Central memory CD8-positive, alpha-beta T cell (primary cell): Measurements from ENCODE around the gene OSBPL1A.

Experiments
- ATAC-seq: fragments of 150-1000 bp; cut with Tn5 transposase; replicated peaks from 2 replicates; pipeline ENCODE4 v1.10.0; 2022; ENCODE audit warnings: mild to moderate bottlenecking, moderate FRiP score, moderate number of reproducible peaks; ENCODE audit not compliant: poor library complexity, severe bottlenecking; ENCODE audit errors: extremely low read depth
- DNase-seq, 2 donors: peaks; one replicate each; pipeline ENCODE4 v3.0.0; 2021; ENCODE audit warnings: low spot score in 2 of 2
- H3K27ac Mint-ChIP-seq: one replicate; pipeline ENCODE4 v1.8.0; 2022; ENCODE audit warnings: low read depth, mild to moderate bottlenecking, moderate library complexity, mixed read lengths
- H3K27me3 Mint-ChIP-seq: one replicate; pipeline ENCODE4 v1.8.0; 2022; ENCODE audit warnings: mixed read lengths
- H3K36me3 Mint-ChIP-seq: one replicate; pipeline ENCODE4 v1.8.0; 2022; ENCODE audit warnings: mild to moderate bottlenecking, moderate library complexity, mixed read lengths; ENCODE audit not compliant: insufficient read depth
- H3K4me1 Mint-ChIP-seq: one replicate; pipeline ENCODE4 v1.8.0; 2022; ENCODE audit warnings: mixed read lengths
- H3K4me3 Mint-ChIP-seq: one replicate; pipeline ENCODE4 v1.8.0; 2022; ENCODE audit warnings: mild to moderate bottlenecking, moderate library complexity, mixed read lengths
- H3K9me3 Mint-ChIP-seq: one replicate; pipeline ENCODE4 v1.8.0; 2022; ENCODE audit warnings: mixed read lengths

Gene OSBPL1A

DNA sequence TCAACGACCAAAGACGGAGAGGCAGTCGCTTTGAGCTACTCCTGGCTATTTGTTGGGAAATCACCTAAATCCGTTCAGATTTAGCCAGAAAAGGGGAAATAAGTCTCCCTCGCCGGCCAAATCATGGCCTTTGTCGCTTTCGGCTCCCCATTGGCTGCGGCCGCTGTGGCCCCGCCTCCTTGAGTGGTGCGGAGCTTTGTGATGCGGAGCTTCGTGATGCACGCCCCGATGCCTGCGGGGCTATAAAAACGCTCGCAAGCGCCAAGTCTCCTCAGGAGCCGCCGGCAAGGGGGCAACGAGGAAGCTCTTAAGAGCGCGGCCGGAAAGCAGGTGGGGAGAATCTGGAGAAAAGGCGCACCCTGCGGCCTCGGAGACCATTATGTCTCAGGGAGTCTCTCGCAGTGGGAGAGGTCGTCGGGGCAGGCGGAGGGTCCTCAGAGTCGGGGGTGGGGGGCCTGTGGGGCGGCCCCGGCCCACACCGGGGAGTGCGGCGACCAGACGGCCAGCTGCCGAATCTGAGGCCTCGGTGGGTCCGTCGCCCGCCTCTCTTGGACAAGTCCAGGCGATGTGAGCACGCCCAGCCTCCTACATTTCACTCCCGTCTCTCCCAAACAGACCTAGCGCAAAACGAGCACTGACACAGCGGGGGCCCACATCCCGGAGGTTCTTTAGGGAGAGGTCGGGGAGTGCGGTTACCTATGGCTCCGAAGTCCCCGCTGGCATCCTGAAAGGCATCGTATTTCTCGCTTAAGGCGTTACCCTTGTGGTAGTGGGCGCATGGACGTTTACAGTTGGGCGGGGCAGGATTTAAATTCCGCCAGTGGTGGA is 258.6 kb downstream of the OSBPL1A start, which contains the start of gene CABYR:
Gene CABYR (plus strand): TSS at position 274 of the 828 bp plus-strand sequence. CDS start 4,053 bp downstream, outside the sequence.
- peak within 1 kb of the TSS; percentile 93 for H3K27ac Mint-ChIP-seq
- DNase-seq (peak; percentile 42 to 58), ATAC-seq (peak; percentile 95)
- H3K27me3 Mint-ChIP-seq: peaks cover 17% of the 10 kb centered on the region
- H3K36me3 Mint-ChIP-seq: peaks cover 20% of the 10 kb centered on the region
- peaks cover 27% of the 10 kb centered on the region for H3K4me1 Mint-ChIP-seq
- H3K9me3 Mint-ChIP-seq: no peaks in the 10 kb centered on the region
- H3K4me3 Mint-ChIP-seq: peak within 1 kb of the TSS; percentile 88

DNA sequence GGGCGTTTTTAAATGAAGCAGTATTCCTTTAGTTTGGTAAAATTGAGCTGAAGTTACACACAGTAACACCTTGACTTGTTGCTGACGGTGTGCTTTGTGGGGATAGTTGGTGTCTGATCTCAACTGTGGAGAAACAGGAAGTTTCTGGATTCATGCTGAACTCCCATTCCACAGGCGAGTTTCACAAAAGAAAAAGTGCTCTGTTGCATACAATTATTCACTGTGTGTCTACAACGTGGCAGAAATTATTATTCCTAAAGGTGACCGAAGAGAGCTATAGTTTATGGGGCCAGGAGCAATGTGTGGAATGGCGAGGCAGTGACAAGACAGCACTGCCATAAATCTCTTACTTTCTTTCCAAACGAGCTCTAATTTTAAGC is 259.2 kb downstream of the OSBPL1A start:
- Mint-ChIP-seq H3K27me3 (peaks cover 12% of the 10 kb centered on the region), H3K4me3 (peak overlapping the region; percentile 88), H3K4me1 (peaks cover 27% of the 10 kb centered on the region), H3K27ac (peak overlapping the region; percentile 93), H3K36me3 (peaks cover 24% of the 10 kb centered on the region), H3K9me3 (no peaks in the 10 kb centered on the region)
- ATAC-seq (peak; percentile 7), DNase-seq (no peak)

DNA sequence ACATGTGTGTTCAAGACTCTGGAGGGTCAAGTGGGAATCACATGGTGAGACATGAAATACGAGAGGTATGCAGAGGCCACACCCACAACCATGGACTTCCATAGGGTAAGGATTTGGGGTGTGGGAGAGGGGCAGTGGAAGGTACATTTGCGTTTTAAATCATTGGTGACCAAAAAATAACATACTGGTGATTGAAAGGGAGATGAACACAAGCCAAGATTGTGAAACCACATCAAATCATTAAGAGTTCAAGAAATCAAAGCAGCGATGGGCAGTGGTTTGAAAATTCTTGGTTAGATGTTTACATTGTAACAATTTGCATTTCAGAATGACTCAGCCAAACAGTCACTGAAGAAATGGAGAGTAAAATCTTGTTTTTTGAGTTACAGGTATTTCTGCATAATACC is 260.7 kb downstream of the OSBPL1A start:
- Mint-ChIP-seq H3K9me3 (no peaks in the 10 kb centered on the region), H3K36me3 (peaks cover 35% of the 10 kb centered on the region), H3K4me3 (peak overlapping the region; percentile 42), H3K27ac (peak overlapping the region; percentile 75), H3K27me3 (peaks cover 12% of the 10 kb centered on the region), H3K4me1 (peaks cover 27% of the 10 kb centered on the region)
- ATAC-seq: no peak
- DNase-seq: no peak

DNA sequence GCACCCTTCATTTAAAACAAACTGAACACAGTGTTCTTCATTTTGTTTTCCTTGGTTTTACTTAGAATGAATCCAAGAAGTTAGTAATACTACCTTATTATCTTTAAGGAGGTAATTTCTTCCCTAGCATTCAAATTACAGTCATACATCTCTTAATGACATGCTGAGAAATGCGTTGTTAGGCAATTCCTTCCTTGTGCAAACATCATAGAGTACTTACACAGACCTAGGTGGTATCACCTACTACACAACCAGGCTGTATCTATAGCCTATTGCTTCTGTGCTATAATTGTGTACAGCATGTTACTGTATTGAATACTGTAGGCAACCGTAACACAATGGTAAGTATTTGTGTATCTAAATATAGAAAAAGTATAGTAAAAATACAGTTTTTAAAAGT is 267.1 kb downstream of the OSBPL1A start:
- Mint-ChIP-seq H3K4me3 (no peak overlapping the region), H3K4me1 (peaks cover 5% of the 10 kb centered on the region), H3K27me3 (no peaks in the 10 kb centered on the region), H3K27ac (no peak overlapping the region), H3K36me3 (peaks cover 76% of the 10 kb centered on the region), H3K9me3 (no peaks in the 10 kb centered on the region)
- DNase-seq (no peak), ATAC-seq (no peak)

DNA sequence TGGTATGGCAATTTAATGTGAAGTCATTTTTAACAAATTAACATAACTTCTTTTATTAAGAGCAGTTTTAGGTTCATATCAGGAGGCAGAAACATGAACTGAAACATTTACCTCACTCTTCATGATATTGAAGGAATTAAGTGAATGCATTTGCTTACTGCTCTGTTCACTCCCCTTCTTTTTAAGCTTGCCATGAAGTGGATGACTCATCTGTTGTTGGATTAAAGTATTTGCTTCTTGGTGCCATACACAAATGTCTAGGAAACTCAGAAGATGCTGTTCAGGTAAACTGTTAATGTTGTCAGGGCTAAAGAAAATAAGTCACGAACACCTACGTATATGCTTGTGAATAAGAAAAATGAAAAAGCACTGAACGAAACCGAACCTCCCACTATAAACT is 268.9 kb downstream of the OSBPL1A start:
- no peak for ATAC-seq
- H3K36me3 Mint-ChIP-seq: peaks cover 77% of the 10 kb centered on the region

DNA sequence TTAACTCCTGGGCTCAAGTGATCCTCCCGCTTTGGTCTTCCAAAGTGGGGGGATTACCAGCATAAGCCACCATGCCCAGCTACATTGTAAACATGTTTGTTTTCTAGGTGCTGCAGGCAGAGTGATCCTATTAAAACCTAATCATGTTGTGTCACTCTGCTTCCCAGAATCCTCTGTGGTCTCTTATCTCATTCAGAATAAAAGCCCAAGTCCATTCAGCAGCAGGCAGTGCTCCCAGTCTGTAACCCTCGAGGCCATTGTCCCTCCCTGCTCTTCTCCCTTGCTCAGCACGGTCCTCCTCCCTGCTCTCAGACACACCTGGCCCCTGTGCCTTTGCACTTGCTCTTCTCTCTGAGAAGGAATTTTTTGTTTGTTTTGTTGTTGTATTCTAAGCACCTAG is 269.9 kb downstream of the OSBPL1A start:
- H3K36me3 Mint-ChIP-seq: peaks cover 77% of the 10 kb centered on the region
- DNase-seq: no peak

More for the DNA sequence above, 268.9 kb downstream of the OSBPL1A start:
- Mint-ChIP-seq H3K4me3 (no peak overlapping the region), H3K27me3 (no peaks in the 10 kb centered on the region), H3K4me1 (peaks cover 5% of the 10 kb centered on the region), H3K27ac (no peak overlapping the region), H3K9me3 (no peaks in the 10 kb centered on the region)
- no peak for DNase-seq

DNA sequence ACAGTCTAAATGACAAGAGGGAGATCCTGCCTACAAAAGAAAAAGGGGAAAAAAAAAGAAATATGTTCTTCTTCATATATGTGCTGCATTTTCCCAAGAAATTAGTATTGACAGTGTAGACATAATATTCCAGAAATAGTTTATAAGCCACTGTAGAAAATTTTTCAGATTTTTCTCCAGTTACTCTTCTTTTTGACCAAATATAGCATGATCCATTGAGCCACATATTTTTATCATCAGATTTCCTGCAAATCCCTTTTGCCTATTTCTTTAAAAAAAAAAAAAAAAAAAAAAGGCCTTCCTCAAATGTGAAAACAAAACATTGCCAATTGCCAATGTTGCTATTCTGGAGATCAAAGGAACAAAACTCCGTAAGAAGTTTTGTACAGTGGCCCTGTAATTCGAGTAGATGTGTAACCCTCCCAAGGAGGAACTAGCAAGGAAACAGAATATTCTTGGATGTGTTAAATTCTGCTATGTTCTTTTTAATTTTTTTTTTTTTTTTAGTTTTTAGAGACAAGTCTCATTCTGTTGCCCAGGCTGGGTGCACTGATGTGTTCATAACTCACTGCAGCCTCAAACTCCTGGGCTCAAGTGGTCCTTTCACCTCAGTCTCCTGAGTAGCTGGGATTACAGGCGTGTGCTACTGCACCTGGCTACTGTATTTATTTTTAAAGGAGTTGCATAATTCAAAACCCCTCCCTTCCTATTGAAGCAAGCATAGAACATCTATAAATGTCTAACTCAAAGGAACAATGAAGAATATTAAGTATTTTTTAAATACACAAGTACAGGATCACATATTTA is 271.3 kb downstream of the OSBPL1A start:
- Mint-ChIP-seq H3K36me3 (peaks cover 73% of the 10 kb centered on the region), H3K27ac (no peak overlapping the region), H3K4me3 (no peak overlapping the region), H3K9me3 (no peaks in the 10 kb centered on the region), H3K4me1 (peaks cover 11% of the 10 kb centered on the region), H3K27me3 (no peaks in the 10 kb centered on the region)
- no peak for DNase-seq
- no peak for ATAC-seq

More for the DNA sequence above, 269.9 kb downstream of the OSBPL1A start:
- no peaks in the 10 kb centered on the region for H3K27me3 Mint-ChIP-seq
- H3K9me3 Mint-ChIP-seq: no peaks in the 10 kb centered on the region
- H3K27ac Mint-ChIP-seq: peak overlapping the region; percentile 68
- no peak overlapping the region for H3K4me3 Mint-ChIP-seq
- peaks cover 8% of the 10 kb centered on the region for H3K4me1 Mint-ChIP-seq
- ATAC-seq: no peak

DNA sequence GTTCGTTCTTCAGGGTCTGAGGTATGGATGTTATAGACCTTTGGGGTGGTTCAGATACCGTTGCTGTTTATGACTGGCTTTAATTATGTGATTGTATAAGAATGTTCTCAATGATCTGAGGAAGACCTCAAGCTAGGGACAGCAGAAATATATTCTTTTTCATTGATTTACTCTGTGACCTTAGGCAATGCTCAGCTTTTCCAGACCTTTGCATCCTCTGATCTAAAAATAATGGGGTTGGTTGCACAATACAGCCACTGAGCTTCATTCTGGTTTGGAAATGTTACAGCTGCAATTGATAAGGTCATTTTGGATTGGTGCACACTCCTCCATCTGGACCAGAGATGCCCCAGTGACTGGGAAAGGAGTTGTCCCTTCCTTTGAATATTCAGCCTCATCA is 276.0 kb downstream of the OSBPL1A start:
- Mint-ChIP-seq H3K36me3 (peaks cover 61% of the 10 kb centered on the region), H3K27ac (no peak overlapping the region)
- ATAC-seq: no peak

DNA sequence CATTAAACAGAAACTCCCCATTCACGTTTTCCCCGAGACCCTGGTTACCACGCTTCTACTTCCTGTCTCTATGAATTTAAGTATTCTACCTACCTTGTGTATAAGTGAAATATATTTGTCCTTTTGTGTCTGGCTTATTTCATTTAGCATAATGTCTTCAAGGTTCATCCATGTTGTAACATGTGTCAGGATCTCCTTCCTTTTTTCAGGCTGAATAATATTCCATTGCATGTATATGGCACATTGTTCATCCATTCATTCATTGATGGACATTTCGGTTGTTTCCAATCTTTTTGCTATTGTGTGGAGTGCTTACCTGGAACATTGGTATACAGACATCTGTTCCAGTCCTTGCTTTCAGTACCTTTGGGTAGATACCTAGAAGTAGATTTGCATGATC is 276.9 kb downstream of the OSBPL1A start:
- Mint-ChIP-seq H3K27ac (no peak overlapping the region), H3K9me3 (no peaks in the 10 kb centered on the region), H3K4me1 (peaks cover 5% of the 10 kb centered on the region), H3K27me3 (no peaks in the 10 kb centered on the region), H3K4me3 (no peak overlapping the region), H3K36me3 (peaks cover 63% of the 10 kb centered on the region)
- no peak for DNase-seq
- ATAC-seq: no peak

More for the DNA sequence above, 276.0 kb downstream of the OSBPL1A start:
- no peak for DNase-seq
- H3K9me3 Mint-ChIP-seq: no peaks in the 10 kb centered on the region
- no peak overlapping the region for H3K4me3 Mint-ChIP-seq
- peaks cover 5% of the 10 kb centered on the region for H3K4me1 Mint-ChIP-seq
- H3K27me3 Mint-ChIP-seq: no peaks in the 10 kb centered on the region

DNA sequence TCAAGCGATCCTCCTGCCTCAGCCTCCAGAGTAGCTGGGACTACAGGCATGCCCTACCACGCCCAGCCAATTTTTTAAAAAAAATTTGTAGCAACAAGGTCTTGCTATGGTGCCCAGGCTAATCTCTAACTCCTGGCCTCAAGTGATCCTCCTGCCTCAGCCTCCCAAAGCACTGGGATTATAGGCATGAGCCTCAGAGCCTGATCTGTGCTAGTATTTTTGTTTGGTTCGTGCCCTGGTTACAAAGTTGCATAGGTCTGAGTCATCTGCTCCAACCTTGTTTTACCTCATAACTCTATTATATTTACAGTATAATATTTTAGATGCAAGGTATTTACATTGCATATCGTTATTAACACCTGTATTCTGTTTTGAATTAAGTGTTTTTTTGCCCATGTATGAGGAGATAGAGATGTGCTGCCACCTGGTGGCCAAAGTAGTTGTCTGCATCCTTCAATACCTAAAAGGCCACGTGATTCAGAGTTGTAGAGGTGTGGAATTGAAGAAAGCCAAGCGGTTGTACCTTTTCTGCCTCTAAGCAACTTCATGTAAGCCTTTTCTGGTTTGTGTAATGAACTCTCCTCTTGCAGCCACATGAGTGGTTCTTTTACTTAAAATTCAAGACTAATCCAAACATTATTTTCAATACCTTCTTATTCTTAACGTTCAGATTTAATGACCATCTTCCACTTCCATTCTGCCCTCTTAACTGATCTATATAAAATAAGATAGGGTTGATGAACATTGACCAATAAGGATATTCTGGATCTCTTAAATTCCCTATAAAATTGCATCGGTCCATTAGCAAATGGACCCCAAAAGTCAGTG is 278.7 kb downstream of the OSBPL1A start:
- Mint-ChIP-seq H3K36me3 (peaks cover 66% of the 10 kb centered on the region), H3K27ac (no peak overlapping the region), H3K4me3 (no peak overlapping the region), H3K27me3 (no peaks in the 10 kb centered on the region), H3K9me3 (no peaks in the 10 kb centered on the region), H3K4me1 (peaks cover 22% of the 10 kb centered on the region)
- DNase-seq (peak; percentile 63 to 64), ATAC-seq (peak; percentile 70)

DNA sequence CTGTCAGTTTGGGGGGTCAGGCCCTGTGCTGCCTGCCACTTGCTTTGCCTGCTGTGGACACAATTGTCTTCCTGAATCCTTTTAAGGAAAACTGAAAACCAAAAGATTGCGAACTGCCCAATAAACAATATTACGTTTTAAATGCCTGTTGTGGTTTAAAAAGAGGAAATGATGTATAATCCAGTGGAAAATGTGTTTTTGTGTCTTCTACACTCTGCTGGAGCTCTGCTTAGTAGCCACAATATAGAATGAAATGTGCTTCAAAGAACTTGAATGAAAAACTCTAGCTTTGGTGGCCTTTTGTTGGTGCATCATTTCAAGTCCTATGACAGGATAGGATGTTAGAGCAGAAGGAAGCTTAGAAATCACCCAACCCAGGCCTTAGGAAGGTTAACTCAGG is 282.0 kb downstream of the OSBPL1A start:
- peaks cover 47% of the 10 kb centered on the region for H3K36me3 Mint-ChIP-seq

DNA sequence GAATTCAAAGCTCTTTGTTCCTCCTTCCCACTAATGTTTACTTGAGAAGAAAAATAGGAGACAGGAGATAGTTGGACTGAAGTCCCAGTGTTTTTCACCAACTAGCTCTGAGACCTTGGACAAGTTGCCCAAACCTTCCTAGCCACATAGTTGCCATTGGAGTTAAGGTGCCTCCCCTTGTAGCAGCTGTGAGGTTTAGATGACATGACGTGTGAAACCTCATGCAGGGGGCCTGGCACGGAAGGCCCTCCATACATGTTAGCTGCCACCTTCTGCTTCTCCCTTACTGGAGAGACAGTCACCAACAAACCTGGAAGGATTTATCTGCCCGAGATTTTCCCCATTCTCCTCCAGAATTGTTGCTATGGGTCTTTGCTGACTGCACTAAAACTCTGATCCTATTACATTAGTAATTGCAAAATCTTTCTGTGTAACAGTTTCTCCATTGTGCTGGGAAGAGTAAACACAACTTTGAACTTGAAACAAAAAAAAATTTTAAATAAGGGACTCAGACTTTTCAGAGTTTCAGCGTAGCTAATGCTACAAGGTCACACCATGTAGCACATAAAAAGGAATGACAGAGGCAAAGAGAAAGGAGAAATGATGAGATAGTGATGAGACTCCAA is 282.6 kb downstream of the OSBPL1A start:
- Mint-ChIP-seq H3K4me1 (peaks cover 38% of the 10 kb centered on the region), H3K9me3 (no peaks in the 10 kb centered on the region), H3K27me3 (no peaks in the 10 kb centered on the region), H3K27ac (peak overlapping the region; percentile 80), H3K36me3 (peaks cover 45% of the 10 kb centered on the region), H3K4me3 (no peak overlapping the region)
- DNase-seq (no peak), ATAC-seq (no peak)

More for the DNA sequence above, 282.0 kb downstream of the OSBPL1A start:
- Mint-ChIP-seq H3K27ac (peak overlapping the region; percentile 80), H3K9me3 (no peaks in the 10 kb centered on the region), H3K4me1 (peaks cover 38% of the 10 kb centered on the region), H3K27me3 (no peaks in the 10 kb centered on the region), H3K4me3 (no peak overlapping the region)
- ATAC-seq (no peak), DNase-seq (no peak)
